ENCODE data around the gene CLSTN3.
A peak's percentile ranks its signal among the peaks of the same experiment; 100 is the strongest.

Gene CLSTN3

DNA sequence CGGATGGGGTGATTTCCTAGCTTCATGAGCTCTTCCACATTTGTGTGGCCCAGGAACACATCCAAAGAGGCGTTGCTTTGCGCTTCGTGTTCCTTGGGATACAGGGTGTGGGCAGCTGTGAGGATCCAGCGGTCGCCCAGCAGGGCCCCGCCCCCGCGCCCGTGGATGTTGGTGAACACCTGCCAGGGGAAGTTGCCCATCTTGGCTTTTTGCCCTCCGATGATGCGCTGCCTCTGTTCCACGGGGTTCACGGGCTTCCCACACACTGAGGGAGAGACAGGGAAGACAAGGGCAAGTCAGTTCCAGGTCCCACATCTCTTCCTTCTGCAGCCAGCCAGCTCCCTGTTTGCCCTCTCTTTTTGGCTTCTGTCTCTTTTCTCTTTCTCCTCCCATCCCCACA, 49.1 kb upstream of the CLSTN3 start:
- Histone ChIP-seq H3K9me3 (ENCODE audit: control insufficient read depth, insufficient read depth, low read depth, low read length) (no peaks in the 10 kb centered on the region), H3K27ac (ENCODE audit: extremely low read depth, low read depth, low read length) (no peak overlapping the region), H3K36me3 (ENCODE audit: control insufficient read depth in 2 of 2, insufficient read depth in 1 of 2, low read length in 2 of 2) (peaks cover 0 to 16% of the 10 kb centered on the region in 2 experiments; a peak in 2 of 3 replicates), H3K4me1 (ENCODE audit: control insufficient read depth, insufficient read depth, low read length) (no peaks in the 10 kb centered on the region), H3K4me3 (ENCODE audit: low read depth, low read length) (no peak overlapping the region)
- TF ChIP-seq KLF16 (tag by site-specific recombination; IDR thresholded peaks at IDR 0.05), result no peak
- peak; percentile 68 for TF ChIP-seq ZFHX2 (tag by site-specific recombination; conservative IDR thresholded peaks at IDR 0.05)
- TF ChIP-seq EGR2 (tag by site-specific recombination; IDR thresholded peaks at IDR 0.05; ENCODE audit: low read depth), result peak; percentile 64
- ChIA-PET POLR2A (no interaction called here), CTCF (interaction anchor here (0.9 kb wide), 1 partner anchor 52 kb away, joined by 3 read pairs; no protein-coding TSS in a partner anchor)

DNA sequence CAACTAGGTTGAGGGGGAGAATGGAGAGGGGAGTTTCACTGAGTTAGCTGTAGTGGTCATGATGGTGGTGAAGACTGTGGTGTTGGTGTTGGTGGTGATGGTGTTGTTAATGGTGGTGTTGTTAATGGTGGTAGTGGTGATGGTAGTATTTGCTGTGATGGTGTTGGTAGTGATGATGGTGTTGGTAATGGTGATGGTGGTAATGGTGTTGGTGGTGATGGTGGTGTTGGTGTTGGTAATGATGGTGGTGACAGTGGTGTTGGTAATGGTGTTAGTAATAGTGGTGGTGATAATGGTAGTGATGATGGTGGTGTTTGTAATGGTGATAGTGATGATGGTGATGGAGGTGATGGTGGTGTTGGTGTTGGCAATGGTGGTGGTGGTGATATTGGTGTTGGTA, 47.0 kb upstream of the CLSTN3 start:
- ChIA-PET POLR2A (no interaction called here), CTCF (interaction anchor here (0.6 kb wide), 1 partner anchor 26 kb away, joined by 3 read pairs; no protein-coding TSS in a partner anchor)
- no peak overlapping the region for H3K27ac ChIP-seq (ENCODE audit: extremely low read depth, low read depth, low read length)
- peaks cover 0 to 16% of the 10 kb centered on the region in 2 experiments; a peak in 2 of 3 replicates for H3K36me3 ChIP-seq (ENCODE audit: control insufficient read depth in 2 of 2, insufficient read depth in 1 of 2, low read length in 2 of 2)
- no peaks in the 10 kb centered on the region for H3K9me3 ChIP-seq (ENCODE audit: control insufficient read depth, insufficient read depth, low read depth, low read length)
- H3K4me1 ChIP-seq (ENCODE audit: control insufficient read depth, insufficient read depth, low read length), result no peaks in the 10 kb centered on the region
- TF ChIP-seq ZNF514 (tag by site-specific recombination; IDR thresholded peaks at IDR 0.05), result no peak
- TF ChIP-seq ZNF157 (tag by site-specific recombination; IDR thresholded peaks at IDR 0.05), result 0 out of 2 replicates have a peak, but pooled peaks have one; percentile 33
- TF ChIP-seq ZNF266 (tag by site-specific recombination; IDR thresholded peaks at IDR 0.05; ENCODE audit: low read depth), result 0 out of 2 replicates have a peak, but pooled peaks have one; percentile 38
- TF ChIP-seq ZNF785 (tag by site-specific recombination; IDR thresholded peaks at IDR 0.05), result peak; percentile 51; the same call in 1 of the 2 replicates
- peak; percentile 38; the same call in 1 of the 2 replicates for TF ChIP-seq ZNF23 (tag by site-specific recombination; IDR thresholded peaks at IDR 0.05; ENCODE audit: borderline replicate concordance)
- TF ChIP-seq ZNF426 (tag by site-specific recombination; IDR thresholded peaks at IDR 0.05), result no peak
- peak; percentile 61; the same call in 1 of the 2 replicates for TF ChIP-seq ZNF488 (tag by site-specific recombination; IDR thresholded peaks at IDR 0.05)
- 0 out of 2 replicates have a peak, but pooled peaks have one; percentile 44 for TF ChIP-seq ZNF580 (tag by site-specific recombination; IDR thresholded peaks at IDR 0.05)
- TF ChIP-seq ZNF707 (tag by site-specific recombination; IDR thresholded peaks at IDR 0.05), result peak; percentile 54; the same call in 1 of the 2 replicates
- TF ChIP-seq TCF7L2 (IDR thresholded peaks at IDR 0.05; ENCODE audit: borderline replicate concordance, low read depth, low read length), result no peak
- TF ChIP-seq ZNF169 (tag by site-specific recombination; IDR thresholded peaks at IDR 0.05), result peak; percentile 71; the same call in 1 of the 2 replicates
- TF ChIP-seq SALL2 (tag by site-specific recombination; IDR thresholded peaks at IDR 0.05; ENCODE audit: borderline replicate concordance), result 0 out of 2 replicates have a peak, but pooled peaks have one; percentile 65
- no peak for TF ChIP-seq ZFP69B (tag by site-specific recombination; IDR thresholded peaks at IDR 0.05)
- TF ChIP-seq, protein P1, sequence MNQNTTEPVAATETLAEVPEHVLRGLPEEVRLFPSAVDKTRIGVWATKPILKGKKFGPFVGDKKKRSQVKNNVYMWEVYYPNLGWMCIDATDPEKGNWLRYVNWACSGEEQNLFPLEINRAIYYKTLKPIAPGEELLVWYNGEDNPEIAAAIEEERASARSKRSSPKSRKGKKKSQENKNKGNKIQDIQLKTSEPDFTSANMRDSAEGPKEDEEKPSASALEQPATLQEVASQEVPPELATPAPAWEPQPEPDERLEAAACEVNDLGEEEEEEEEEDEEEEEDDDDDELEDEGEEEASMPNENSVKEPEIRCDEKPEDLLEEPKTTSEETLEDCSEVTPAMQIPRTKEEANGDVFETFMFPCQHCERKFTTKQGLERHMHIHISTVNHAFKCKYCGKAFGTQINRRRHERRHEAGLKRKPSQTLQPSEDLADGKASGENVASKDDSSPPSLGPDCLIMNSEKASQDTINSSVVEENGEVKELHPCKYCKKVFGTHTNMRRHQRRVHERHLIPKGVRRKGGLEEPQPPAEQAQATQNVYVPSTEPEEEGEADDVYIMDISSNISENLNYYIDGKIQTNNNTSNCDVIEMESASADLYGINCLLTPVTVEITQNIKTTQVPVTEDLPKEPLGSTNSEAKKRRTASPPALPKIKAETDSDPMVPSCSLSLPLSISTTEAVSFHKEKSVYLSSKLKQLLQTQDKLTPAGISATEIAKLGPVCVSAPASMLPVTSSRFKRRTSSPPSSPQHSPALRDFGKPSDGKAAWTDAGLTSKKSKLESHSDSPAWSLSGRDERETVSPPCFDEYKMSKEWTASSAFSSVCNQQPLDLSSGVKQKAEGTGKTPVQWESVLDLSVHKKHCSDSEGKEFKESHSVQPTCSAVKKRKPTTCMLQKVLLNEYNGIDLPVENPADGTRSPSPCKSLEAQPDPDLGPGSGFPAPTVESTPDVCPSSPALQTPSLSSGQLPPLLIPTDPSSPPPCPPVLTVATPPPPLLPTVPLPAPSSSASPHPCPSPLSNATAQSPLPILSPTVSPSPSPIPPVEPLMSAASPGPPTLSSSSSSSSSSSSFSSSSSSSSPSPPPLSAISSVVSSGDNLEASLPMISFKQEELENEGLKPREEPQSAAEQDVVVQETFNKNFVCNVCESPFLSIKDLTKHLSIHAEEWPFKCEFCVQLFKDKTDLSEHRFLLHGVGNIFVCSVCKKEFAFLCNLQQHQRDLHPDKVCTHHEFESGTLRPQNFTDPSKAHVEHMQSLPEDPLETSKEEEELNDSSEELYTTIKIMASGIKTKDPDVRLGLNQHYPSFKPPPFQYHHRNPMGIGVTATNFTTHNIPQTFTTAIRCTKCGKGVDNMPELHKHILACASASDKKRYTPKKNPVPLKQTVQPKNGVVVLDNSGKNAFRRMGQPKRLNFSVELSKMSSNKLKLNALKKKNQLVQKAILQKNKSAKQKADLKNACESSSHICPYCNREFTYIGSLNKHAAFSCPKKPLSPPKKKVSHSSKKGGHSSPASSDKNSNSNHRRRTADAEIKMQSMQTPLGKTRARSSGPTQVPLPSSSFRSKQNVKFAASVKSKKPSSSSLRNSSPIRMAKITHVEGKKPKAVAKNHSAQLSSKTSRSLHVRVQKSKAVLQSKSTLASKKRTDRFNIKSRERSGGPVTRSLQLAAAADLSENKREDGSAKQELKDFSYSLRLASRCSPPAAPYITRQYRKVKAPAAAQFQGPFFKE (tag by site-specific recombination; IDR thresholded peaks at IDR 0.05; ENCODE audit: borderline replicate concordance), result peak; percentile 73; the same call in 1 of the 2 replicates
- peak; percentile 80; the same call in 1 of the 2 replicates for TF ChIP-seq ZNF670 (tag by site-specific recombination; IDR thresholded peaks at IDR 0.05; ENCODE audit: low read depth)
- peak; percentile 62; the same call in 1 of the 2 replicates for TF ChIP-seq ZSCAN18 (tag by site-specific recombination; IDR thresholded peaks at IDR 0.05)
- TF ChIP-seq ZNF473 (tag by site-specific recombination; IDR thresholded peaks at IDR 0.05), result 0 out of 2 replicates have a peak, but pooled peaks have one; percentile 59
- H3K4me3 ChIP-seq (ENCODE audit: low read depth, low read length), result no peak overlapping the region

Measured in HEK293 (cell line).